ENCODE data around the gene SPTLC1.
"Not testable (repeated sequence)": the region's sequence is repeated elsewhere in the genome, so short reads cannot be mapped to it uniquely, and the experiment has no call there.

SPTLC1 gene

GRCh38 chr9:92026206-92027002, 88.8 kb downstream of the SPTLC1 start:
- no peak for DNase-seq

GRCh38 chr9:92021785-92022541, 93.2 kb downstream of the SPTLC1 start:
- DNase-seq, result not testable (repeated sequence)

- DNase-seq, result no peak
These were observed 95.6 kb downstream of the SPTLC1 start for GRCh38 chr9:92019658-92020057.

GRCh38 chr9:92010705-92011536, 104.3 kb downstream of the SPTLC1 start:
- no peak for DNase-seq

GRCh38 chr9:92010253-92010652, 105.0 kb downstream of the SPTLC1 start:
- not testable (repeated sequence) for DNase-seq

- no peak for DNase-seq
These were observed 107.2 kb downstream of the SPTLC1 start for GRCh38 chr9:92008041-92008440.

- DNase-seq, result no peak
These were observed 111.2 kb downstream of the SPTLC1 start for GRCh38 chr9:92004045-92004392.

- DNase-seq, result no peak
These were observed 111.7 kb downstream of the SPTLC1 start for GRCh38 chr9:92003308-92004044.

GRCh38 chr9:92001948-92002347, 113.3 kb downstream of the SPTLC1 start:
- not testable (repeated sequence) for DNase-seq

- DNase-seq, result no peak
These were observed 114.0 kb downstream of the SPTLC1 start for GRCh38 chr9:92001244-92001643.

GRCh38 chr9:91995000-91995655, 120.1 kb downstream of the SPTLC1 start:
- no peak for DNase-seq

- DNase-seq, result no peak
These were observed 120.8 kb downstream of the SPTLC1 start for GRCh38 chr9:91994422-91994821.

- no peak for DNase-seq
These were observed 122.7 kb downstream of the SPTLC1 start for GRCh38 chr9:91992461-91993041.

- DNase-seq, result no peak
These were observed 123.4 kb downstream of the SPTLC1 start for GRCh38 chr9:91991721-91992341.

GRCh38 chr9:91986248-91986647, 129.0 kb downstream of the SPTLC1 start:
- DNase-seq, result no peak

- DNase-seq, result no peak
These were observed 129.5 kb downstream of the SPTLC1 start for GRCh38 chr9:91985692-91986091.
